ENCODE data around the gene PLEKHH1. TPM values are rescaled to one million over a fixed set of nuclear protein-coding genes. Genes with fewer than 3 reads are reported as not detected.

PLEKHH1 gene
- total and polyA plus RNA-seq, 2 of the 8 experiments (the other 6 are each of a cell fraction or from before 2014, with no cell fraction given), result 28.3 to 33.3 TPM

DNA sequence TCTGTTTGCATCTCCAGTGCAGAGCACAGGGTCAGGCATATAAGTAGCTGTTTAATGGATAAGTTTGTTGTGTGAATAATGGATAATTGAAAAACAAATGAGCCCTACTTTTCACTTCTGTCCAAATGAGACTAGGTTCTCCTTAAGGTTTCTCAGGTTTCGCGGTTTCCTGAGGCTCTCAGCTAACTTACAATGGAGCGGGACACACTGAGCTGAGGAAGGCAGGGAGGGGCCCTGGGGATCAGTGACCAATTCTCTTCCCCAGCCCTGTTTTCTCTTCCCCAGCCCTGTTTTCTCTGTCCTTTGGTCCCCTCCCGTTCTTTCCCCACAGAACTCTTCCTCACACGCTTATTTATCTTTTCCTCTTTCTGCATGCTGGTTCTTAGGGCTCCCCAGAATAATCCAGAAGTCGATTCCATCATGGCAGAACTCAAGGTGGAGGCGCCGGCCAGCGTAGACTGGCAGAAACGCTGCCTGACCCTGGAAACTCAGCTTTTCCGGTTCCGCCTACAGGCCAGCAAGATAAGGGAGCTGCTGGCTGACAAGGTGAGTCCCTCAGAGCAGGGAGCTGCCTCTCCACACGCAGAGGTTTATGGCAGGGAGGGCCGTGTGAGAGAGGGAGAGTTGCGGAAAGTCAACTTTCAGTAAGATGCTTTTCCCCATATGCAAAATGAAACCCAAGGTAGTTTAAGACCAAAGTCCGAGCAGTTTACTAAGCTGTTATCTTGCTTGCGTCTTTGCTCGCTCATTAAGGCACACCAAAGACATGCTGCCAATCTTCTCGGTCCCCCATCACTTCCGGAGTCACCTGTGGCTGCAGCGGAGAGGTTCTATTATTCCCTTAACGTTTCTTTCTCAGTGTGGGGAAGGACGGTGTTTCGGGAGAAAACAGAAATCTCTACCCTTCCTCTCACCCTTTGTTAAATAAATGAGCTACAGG lies 8.6 kb downstream of the PLEKHH1 start (continued):
- TF ChIP-seq ZNF274 (IDR thresholded peaks at IDR 0.05; ENCODE audit: borderline replicate concordance, extremely low read depth, low read length) (no peak), CBX5 (IDR thresholded peaks at IDR 0.05; ENCODE audit: low read depth, low read length) (no peak), YY1 (IDR thresholded peaks at IDR 0.05; ENCODE audit: low read depth, low read length) (peak; percentile 82), JUN (IDR thresholded peaks at IDR 0.05; ENCODE audit: low read depth, low read length) (no peak), SAP30 (IDR thresholded peaks at IDR 0.05; ENCODE audit: insufficient read depth, insufficient replicate concordance, low read length) (no peak), RAD21 (IDR thresholded peaks at IDR 0.05 in 1 of 2, conservative IDR thresholded peaks at IDR 0.05 in 1 of 2; ENCODE audit: low read depth in 2 of 2, low read length in 2 of 2) (no peak)
- TF ChIP-seq, protein P1, sequence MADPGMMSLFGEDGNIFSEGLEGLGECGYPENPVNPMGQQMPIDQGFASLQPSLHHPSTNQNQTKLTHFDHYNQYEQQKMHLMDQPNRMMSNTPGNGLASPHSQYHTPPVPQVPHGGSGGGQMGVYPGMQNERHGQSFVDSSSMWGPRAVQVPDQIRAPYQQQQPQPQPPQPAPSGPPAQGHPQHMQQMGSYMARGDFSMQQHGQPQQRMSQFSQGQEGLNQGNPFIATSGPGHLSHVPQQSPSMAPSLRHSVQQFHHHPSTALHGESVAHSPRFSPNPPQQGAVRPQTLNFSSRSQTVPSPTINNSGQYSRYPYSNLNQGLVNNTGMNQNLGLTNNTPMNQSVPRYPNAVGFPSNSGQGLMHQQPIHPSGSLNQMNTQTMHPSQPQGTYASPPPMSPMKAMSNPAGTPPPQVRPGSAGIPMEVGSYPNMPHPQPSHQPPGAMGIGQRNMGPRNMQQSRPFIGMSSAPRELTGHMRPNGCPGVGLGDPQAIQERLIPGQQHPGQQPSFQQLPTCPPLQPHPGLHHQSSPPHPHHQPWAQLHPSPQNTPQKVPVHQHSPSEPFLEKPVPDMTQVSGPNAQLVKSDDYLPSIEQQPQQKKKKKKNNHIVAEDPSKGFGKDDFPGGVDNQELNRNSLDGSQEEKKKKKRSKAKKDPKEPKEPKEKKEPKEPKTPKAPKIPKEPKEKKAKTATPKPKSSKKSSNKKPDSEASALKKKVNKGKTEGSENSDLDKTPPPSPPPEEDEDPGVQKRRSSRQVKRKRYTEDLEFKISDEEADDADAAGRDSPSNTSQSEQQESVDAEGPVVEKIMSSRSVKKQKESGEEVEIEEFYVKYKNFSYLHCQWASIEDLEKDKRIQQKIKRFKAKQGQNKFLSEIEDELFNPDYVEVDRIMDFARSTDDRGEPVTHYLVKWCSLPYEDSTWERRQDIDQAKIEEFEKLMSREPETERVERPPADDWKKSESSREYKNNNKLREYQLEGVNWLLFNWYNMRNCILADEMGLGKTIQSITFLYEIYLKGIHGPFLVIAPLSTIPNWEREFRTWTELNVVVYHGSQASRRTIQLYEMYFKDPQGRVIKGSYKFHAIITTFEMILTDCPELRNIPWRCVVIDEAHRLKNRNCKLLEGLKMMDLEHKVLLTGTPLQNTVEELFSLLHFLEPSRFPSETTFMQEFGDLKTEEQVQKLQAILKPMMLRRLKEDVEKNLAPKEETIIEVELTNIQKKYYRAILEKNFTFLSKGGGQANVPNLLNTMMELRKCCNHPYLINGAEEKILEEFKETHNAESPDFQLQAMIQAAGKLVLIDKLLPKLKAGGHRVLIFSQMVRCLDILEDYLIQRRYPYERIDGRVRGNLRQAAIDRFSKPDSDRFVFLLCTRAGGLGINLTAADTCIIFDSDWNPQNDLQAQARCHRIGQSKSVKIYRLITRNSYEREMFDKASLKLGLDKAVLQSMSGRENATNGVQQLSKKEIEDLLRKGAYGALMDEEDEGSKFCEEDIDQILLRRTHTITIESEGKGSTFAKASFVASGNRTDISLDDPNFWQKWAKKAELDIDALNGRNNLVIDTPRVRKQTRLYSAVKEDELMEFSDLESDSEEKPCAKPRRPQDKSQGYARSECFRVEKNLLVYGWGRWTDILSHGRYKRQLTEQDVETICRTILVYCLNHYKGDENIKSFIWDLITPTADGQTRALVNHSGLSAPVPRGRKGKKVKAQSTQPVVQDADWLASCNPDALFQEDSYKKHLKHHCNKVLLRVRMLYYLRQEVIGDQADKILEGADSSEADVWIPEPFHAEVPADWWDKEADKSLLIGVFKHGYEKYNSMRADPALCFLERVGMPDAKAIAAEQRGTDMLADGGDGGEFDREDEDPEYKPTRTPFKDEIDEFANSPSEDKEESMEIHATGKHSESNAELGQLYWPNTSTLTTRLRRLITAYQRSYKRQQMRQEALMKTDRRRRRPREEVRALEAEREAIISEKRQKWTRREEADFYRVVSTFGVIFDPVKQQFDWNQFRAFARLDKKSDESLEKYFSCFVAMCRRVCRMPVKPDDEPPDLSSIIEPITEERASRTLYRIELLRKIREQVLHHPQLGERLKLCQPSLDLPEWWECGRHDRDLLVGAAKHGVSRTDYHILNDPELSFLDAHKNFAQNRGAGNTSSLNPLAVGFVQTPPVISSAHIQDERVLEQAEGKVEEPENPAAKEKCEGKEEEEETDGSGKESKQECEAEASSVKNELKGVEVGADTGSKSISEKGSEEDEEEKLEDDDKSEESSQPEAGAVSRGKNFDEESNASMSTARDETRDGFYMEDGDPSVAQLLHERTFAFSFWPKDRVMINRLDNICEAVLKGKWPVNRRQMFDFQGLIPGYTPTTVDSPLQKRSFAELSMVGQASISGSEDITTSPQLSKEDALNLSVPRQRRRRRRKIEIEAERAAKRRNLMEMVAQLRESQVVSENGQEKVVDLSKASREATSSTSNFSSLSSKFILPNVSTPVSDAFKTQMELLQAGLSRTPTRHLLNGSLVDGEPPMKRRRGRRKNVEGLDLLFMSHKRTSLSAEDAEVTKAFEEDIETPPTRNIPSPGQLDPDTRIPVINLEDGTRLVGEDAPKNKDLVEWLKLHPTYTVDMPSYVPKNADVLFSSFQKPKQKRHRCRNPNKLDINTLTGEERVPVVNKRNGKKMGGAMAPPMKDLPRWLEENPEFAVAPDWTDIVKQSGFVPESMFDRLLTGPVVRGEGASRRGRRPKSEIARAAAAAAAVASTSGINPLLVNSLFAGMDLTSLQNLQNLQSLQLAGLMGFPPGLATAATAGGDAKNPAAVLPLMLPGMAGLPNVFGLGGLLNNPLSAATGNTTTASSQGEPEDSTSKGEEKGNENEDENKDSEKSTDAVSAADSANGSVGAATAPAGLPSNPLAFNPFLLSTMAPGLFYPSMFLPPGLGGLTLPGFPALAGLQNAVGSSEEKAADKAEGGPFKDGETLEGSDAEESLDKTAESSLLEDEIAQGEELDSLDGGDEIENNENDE (IDR thresholded peaks at IDR 0.05; ENCODE audit: insufficient replicate concordance, low read length), result no peak
- TF ChIP-seq, protein P2, sequence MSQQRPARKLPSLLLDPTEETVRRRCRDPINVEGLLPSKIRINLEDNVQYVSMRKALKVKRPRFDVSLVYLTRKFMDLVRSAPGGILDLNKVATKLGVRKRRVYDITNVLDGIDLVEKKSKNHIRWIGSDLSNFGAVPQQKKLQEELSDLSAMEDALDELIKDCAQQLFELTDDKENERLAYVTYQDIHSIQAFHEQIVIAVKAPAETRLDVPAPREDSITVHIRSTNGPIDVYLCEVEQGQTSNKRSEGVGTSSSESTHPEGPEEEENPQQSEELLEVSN (IDR thresholded peaks at IDR 0.05), result no peak
